GDM1 (cell line): ENCODE data around the gene RAB8B.

Experiments used
- DNase-seq: peaks from one replicate; lab custom pipeline; 2025; lab: John Stamatoyannopoulos, UW

RAB8B gene

DNA sequence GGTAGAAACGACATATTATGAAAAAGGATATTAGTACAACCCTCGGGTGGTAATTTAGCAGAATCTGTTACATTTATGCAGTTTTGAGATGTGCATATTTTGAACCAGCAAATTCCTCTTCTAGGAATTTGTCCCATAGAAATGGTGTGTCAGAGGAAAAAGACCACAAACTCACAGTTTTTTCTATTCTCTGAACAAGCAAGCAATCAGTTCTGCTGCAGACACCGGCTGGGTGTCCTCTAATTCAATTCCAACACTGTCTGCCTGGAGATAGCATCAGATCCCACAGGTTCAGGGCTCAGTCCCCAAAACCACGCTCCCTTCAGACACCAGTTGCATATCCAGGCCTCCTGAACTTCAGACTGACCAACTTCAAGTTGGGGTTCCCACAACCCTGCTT is 124.4 kb downstream of the RAB8B start:
- no peak for DNase-seq

GRCh38 chr15:63314409-63314808 is 125.0 kb downstream of the RAB8B start:
- no peak for DNase-seq
